ENCODE measurements around the gene SMG6. TPM values are rescaled to one million over a fixed set of nuclear protein-coding genes. Genes with fewer than 3 reads are reported as not detected.

The SMG6 gene
- total RNA-seq, 4 donors from 2014 or later = 17.9 to 24.0 (median 20.1) TPM

GRCh38 chr17:2178798-2179501 lies 124.6 kb downstream of the SMG6 start:
- peaks cover 0 to 45% (median 6%) of the 10 kb centered on the region in 3 donors for H3K36me3 ChIP-seq
- WGBS, 2 donors = 54 to 80% methylated on average over 6 to 9 of the region's 15 CpGs
- DNase-seq = no peak
- no peaks in the 10 kb centered on the region for H3K27me3 ChIP-seq
- no peak for TF ChIP-seq POLR2A (IDR thresholded peaks at IDR 0.05)
- TF ChIP-seq CTCF (IDR thresholded peaks at IDR 0.05) = no peak
- H3K27ac ChIP-seq = peak overlapping the region; percentile 22 to 88 (median 72)
- no peak overlapping the region for H3K4me3 ChIP-seq
- intact Hi-C loops (cut with DNase I) = loop anchor here (10.0 kb wide), 1 partner anchor 56 kb away; no protein-coding TSS in a partner anchor
- H3K9me3 ChIP-seq = no peaks in the 10 kb centered on the region
- peaks cover 38 to 100% (median 83%) of the 10 kb centered on the region in 3 donors for H3K4me1 ChIP-seq

GRCh38 chr17:2177235-2177811 lies 126.3 kb downstream of the SMG6 start:
- 15 to 23% methylated on average over 2 to 4 of the region's 4 CpGs for WGBS, 2 donors
- Histone ChIP-seq H3K9me3 (no peaks in the 10 kb centered on the region), H3K4me3 (no peak overlapping the region), H3K36me3 (peaks cover 0 to 32% (median 6%) of the 10 kb centered on the region in 3 donors), H3K27ac (peak overlapping the region; percentile 1 to 88 (median 80)), H3K4me1 (peaks cover 52 to 100% (median 95%) of the 10 kb centered on the region in 3 donors), H3K27me3 (no peaks in the 10 kb centered on the region)
- no peak for DNase-seq
- intact Hi-C loops (cut with DNase I) = loop anchor here (10.0 kb wide), 1 partner anchor 57 kb away; no protein-coding TSS in a partner anchor
- TF ChIP-seq POLR2A (IDR thresholded peaks at IDR 0.05) = no peak
- no peak for TF ChIP-seq CTCF (IDR thresholded peaks at IDR 0.05)

- TF ChIP-seq CTCF (IDR thresholded peaks at IDR 0.05) (no peak), POLR2A (IDR thresholded peaks at IDR 0.05) (no peak)
- Histone ChIP-seq H3K27ac (peak overlapping the region; percentile 10 to 88 (median 80)), H3K9me3 (no peaks in the 10 kb centered on the region), H3K36me3 (peaks cover 0 to 32% (median 0%) of the 10 kb centered on the region in 3 donors), H3K4me1 (peaks cover 53 to 100% (median 92%) of the 10 kb centered on the region in 3 donors), H3K4me3 (no peak overlapping the region), H3K27me3 (no peaks in the 10 kb centered on the region)
- WGBS, 2 donors = 74 to 80% methylated on average over 7 of the region's 8 CpGs
- intact Hi-C loops (cut with DNase I) = loop anchor here (10.0 kb wide), 1 partner anchor 58 kb away; no protein-coding TSS in a partner anchor
- no peak for DNase-seq
Measured at GRCh38 chr17:2176499-2177169, 127.0 kb downstream of the SMG6 start.

- no peak for TF ChIP-seq CTCF (IDR thresholded peaks at IDR 0.05)
- TF ChIP-seq POLR2A (IDR thresholded peaks at IDR 0.05) = no peak
- Histone ChIP-seq H3K4me1 (peaks cover 51 to 88% (median 79%) of the 10 kb centered on the region in 3 donors), H3K9me3 (no peaks in the 10 kb centered on the region), H3K27me3 (no peaks in the 10 kb centered on the region), H3K27ac (peak overlapping the region; percentile 68 to 88 (median 80)), H3K36me3 (peaks cover 0 to 31% (median 0%) of the 10 kb centered on the region in 3 donors), H3K4me3 (peak overlapping the region in 2 of 4 donors; percentile 1 to 34)
- 51 to 65% methylated on average over 2 to 5 of the region's 5 CpGs for WGBS, 2 donors
- no peak for DNase-seq
- intact Hi-C loops (cut with DNase I) = loop anchor here (10.0 kb wide), 1 partner anchor 60 kb away; no protein-coding TSS in a partner anchor
Measured at GRCh38 chr17:2175294-2175628, 128.3 kb downstream of the SMG6 start.

Data from esophagus squamous epithelium (tissue), 5 donors.